GM21367 (cell line): ENCODE results near the gene CARD14.
"Not testable (repeated sequence)": the region's sequence is repeated elsewhere in the genome, so short reads cannot be mapped to it uniquely, and the experiment has no call there.

Experiments
- ATAC-seq: cut with Tn5 transposase; IDR thresholded peaks from one replicate; pipeline ENCODE4 v1.9.1; 2021; ENCODE audit not compliant: unreplicated experiment

Gene CARD14

GRCh38 chr17:80223142-80223815 lies 53.4 kb downstream of the CARD14 start:
- no peak for ATAC-seq

GRCh38 chr17:80223838-80224497 lies 54.1 kb downstream of the CARD14 start:
- ATAC-seq: no peak

GRCh38 chr17:80224683-80225082 lies 54.9 kb downstream of the CARD14 start:
- ATAC-seq: no peak

- no peak for ATAC-seq
Observed at GRCh38 chr17:80225230-80225629, 55.4 kb downstream of the CARD14 start.

GRCh38 chr17:80227156-80227555 lies 57.3 kb downstream of the CARD14 start:
- no peak for ATAC-seq

GRCh38 chr17:80227666-80228065 lies 57.8 kb downstream of the CARD14 start:
- ATAC-seq: no peak

GRCh38 chr17:80228477-80228876 lies 58.6 kb downstream of the CARD14 start:
- no peak for ATAC-seq

- ATAC-seq: no peak
Observed at GRCh38 chr17:80229011-80229410, 59.2 kb downstream of the CARD14 start.

- ATAC-seq: no peak
Observed at GRCh38 chr17:80232438-80232837, 62.6 kb downstream of the CARD14 start.

GRCh38 chr17:80233202-80233601 lies 63.4 kb downstream of the CARD14 start:
- no peak for ATAC-seq

GRCh38 chr17:80236911-80237310 lies 67.1 kb downstream of the CARD14 start:
- no peak for ATAC-seq

GRCh38 chr17:80237386-80237785 lies 67.6 kb downstream of the CARD14 start:
- ATAC-seq: no peak

- ATAC-seq: no peak
Observed at GRCh38 chr17:80242505-80242904, 72.7 kb downstream of the CARD14 start.

- ATAC-seq: no peak
Observed at GRCh38 chr17:80243526-80244433, 74.0 kb downstream of the CARD14 start.

GRCh38 chr17:80244448-80244847 lies 74.6 kb downstream of the CARD14 start:
- not testable (repeated sequence) for ATAC-seq

GRCh38 chr17:80244871-80245509 lies 75.2 kb downstream of the CARD14 start:
- no peak for ATAC-seq

GRCh38 chr17:80245566-80246265 lies 75.9 kb downstream of the CARD14 start:
- no peak for ATAC-seq

GRCh38 chr17:80246266-80246681 lies 76.4 kb downstream of the CARD14 start:
- ATAC-seq: no peak

GRCh38 chr17:80246726-80247125 lies 76.9 kb downstream of the CARD14 start:
- no peak for ATAC-seq

- ATAC-seq: no peak
Observed at GRCh38 chr17:80247561-80247960, 77.7 kb downstream of the CARD14 start.
